GM12878 (cell line): Measurements from ENCODE around the gene TMED1. TPM values are rescaled to one million over a fixed set of nuclear protein-coding genes. Genes with fewer than 3 reads are reported as not detected.

Source experiments
- ATAC-seq: fragments of 200-7000 bp; cut with Tn5 transposase; 3 replicates; pipeline ENCODE4 v1.9.1; 2020; ENCODE audit warnings: mild to moderate bottlenecking, moderate library complexity
- BruUV-seq: library from RNA; stranded (reverse); fragments of 400-500 nt; replicated peaks from 2 replicates; lab custom pipeline; 2021; lab: Mats Ljungman, UMichigan
- CTCF ChIA-PET: fragments of 300-600 bp; sonication (Branson Sonifier 250); formaldehyde crosslinking; extraction: SDS; loops from one replicate; lab custom pipeline; 2021; ENCODE audit warnings: inconsistent platforms; lab: Yijun Ruan, JAX
- POLR2A ChIA-PET: fragments of 350-600 bp; formaldehyde crosslinking; extraction: SDS; loops from one replicate; lab custom pipeline; 2021; ENCODE audit warnings: inconsistent platforms; lab: Charles Lee
- RAD21 ChIA-PET: fragments of 300-600 bp; sonication (Branson Sonifier 250); formaldehyde crosslinking; loops from one replicate; lab custom pipeline; 2023; ENCODE audit warnings: antibody characterized with exemption; ENCODE audit not compliant: unreplicated experiment; lab: Charles Lee
- SMC1A ChIA-PET: fragments of 300-600 bp; sonication (Branson Sonifier 250); formaldehyde crosslinking; loops from one replicate; lab custom pipeline; 2023; ENCODE audit not compliant: unreplicated experiment, uncharacterized antibody; lab: Charles Lee
- DNase-seq: peaks from one replicate; pipeline ENCODE4 v3.0.0-alpha.2; 2011; ENCODE audit warnings: low read depth, low spot score
- FAIRE-seq: peaks from 3 replicates; lab custom pipeline; 2011; peaks lifted over from hg19 to GRCh38; lab: Jason Lieb, UNC
- H2AFZ ChIP-seq: 2 replicates; pipeline ENCODE4 v1.6.0; 2011; ENCODE audit warnings: low read depth, low read length, control low read depth; ENCODE audit not compliant: control insufficient read depth
- H3K27ac ChIP-seq: 2 replicates; pipeline ENCODE4 v1.5.1; 2011; ENCODE audit warnings: control low read depth; ENCODE audit not compliant: control insufficient read depth, insufficient read depth
- H3K27me3 ChIP-seq, 2 experiments: replicated peaks in 1 of 2; 2 replicates each; pipeline versions ENCODE4 v1.6.0 to v1.6.1; 2011; ENCODE audit warnings: low read length in 1 of 2; ENCODE audit not compliant: control insufficient read depth in 2 of 2, insufficient read depth in 2 of 2
- H3K36me3 ChIP-seq, 2 experiments: 2 replicates each; pipeline ENCODE4 v1.5.1; 2011; ENCODE audit warnings: low read length in 1 of 2; ENCODE audit not compliant: control insufficient read depth in 2 of 2, insufficient read depth in 2 of 2
- H3K4me1 ChIP-seq: 2 replicates; pipeline ENCODE4 v1.6.1; 2011; ENCODE audit warnings: mild to moderate bottlenecking, low read length, moderate library complexity, mixed read lengths; ENCODE audit not compliant: control insufficient read depth, insufficient read depth
- H3K4me2 ChIP-seq: 2 replicates; pipeline ENCODE4 v1.6.0; 2011; ENCODE audit warnings: control low read depth; ENCODE audit not compliant: control insufficient read depth, insufficient read depth
- H3K4me3 ChIP-seq: fragments of 200-600 bp; sonication (generic); 2 replicates; pipeline ENCODE4 v1.5.1; 2016
- H3K79me2 ChIP-seq: 2 replicates; pipeline ENCODE4 v1.6.0; 2011; ENCODE audit warnings: low read length; ENCODE audit not compliant: control insufficient read depth, insufficient read depth
- H3K9ac ChIP-seq: 2 replicates; pipeline ENCODE4 v1.8.0; 2011; ENCODE audit warnings: low read length, control low read depth, mixed read lengths; ENCODE audit not compliant: control insufficient read depth, insufficient read depth
- H3K9me3 ChIP-seq: replicated peaks from 3 replicates; pipeline ENCODE4 v1.5.1; 2011; ENCODE audit warnings: mild to moderate bottlenecking, low read length; ENCODE audit not compliant: control insufficient read depth, insufficient read depth
- H4K20me1 ChIP-seq: 2 replicates; pipeline ENCODE4 v1.6.0; 2011; ENCODE audit not compliant: control insufficient read depth, insufficient read depth
- BHLHE40 ChIP-seq, 2 experiments: fragments of 450-650 bp in 1 of 2; IDR thresholded peaks; 2 replicates each; pipeline ENCODE4 v1.6.1; 2011 to 2017; ENCODE audit warnings: low read depth in 2 of 2, borderline replicate concordance in 1 of 2, improper control_type of control experiment in 1 of 2, low read length in 1 of 2, mild to moderate bottlenecking in 1 of 2
- NFYA ChIP-seq: IDR thresholded peaks from 2 replicates; pipeline ENCODE4 v1.6.1; 2011; ENCODE audit warnings: low read depth, mild to moderate bottlenecking, low read length, improper control_type of control experiment, borderline replicate concordance
- PAX5 ChIP-seq: IDR thresholded peaks from 2 replicates; pipeline ENCODE4 v1.6.1; 2011; ENCODE audit warnings: low read depth, low read length, borderline replicate concordance
- SMARCA5 ChIP-seq: fragments of 450-650 bp; IDR thresholded peaks from 2 replicates; pipeline ENCODE4 v1.6.1; 2017; ENCODE audit warnings: mild to moderate bottlenecking
- SREBF2 ChIP-seq: IDR thresholded peaks from 2 replicates; pipeline ENCODE4 v1.6.1; 2012; ENCODE audit warnings: mild to moderate bottlenecking, low read length
- SUZ12 ChIP-seq: fragments of 200-600 bp; sonication (generic); IDR thresholded peaks from one replicate; pipeline ENCODE4 v1.6.1; 2018; ENCODE audit warnings: antibody characterized with exemption, mild to moderate bottlenecking; ENCODE audit not compliant: unreplicated experiment
- WGBS: methylation state at CpG from one replicate; pipeline ENCODE4 v1.1.6; 2016; ENCODE audit warnings: low lambda C conversion rate; ENCODE audit not compliant: insufficient replicate concordance, insufficient coverage; ENCODE audit errors: missing lambda C conversion rate; 5-methylcytosine and 5-hydroxymethylcytosine counted together
- in situ Hi-C: fragments of 300-500 bp; cut with MboI; formaldehyde crosslinking; loops from 9 replicates; pipeline ENCODE4 v1.14.3; 2018; ENCODE audit warnings: mixed read lengths
- intact Hi-C: fragments of 100-400 bp; cut with micrococcal nuclease; formaldehyde crosslinking; loops from one replicate; pipeline ENCODE4 v1.14.2; 2022; ENCODE audit not compliant: unreplicated experiment
- polyA plus RNA-seq, 11 experiments: library from polyadenylated mRNA; depleted of rRNA in 4 of 11; unstranded in 6 of 11; stranded (reverse) in 5 of 11; fragments of >200 nt; fragmentation: Nextera tagmentation in 4 of 11; fragmentation: Illumina TruSeq in 1 of 11; extraction: Ambion mirVana in 4 of 11; extraction: Trizol in 1 of 11; gene quantifications; 1 replicate in 1 of 11; 2 replicates in 10 of 11; pipeline versions ENCODE4 v1.2.1 to v1.2.3, GENCODE V29; 2011 to 2016; ENCODE audit warnings: inconsistent platforms in 2 of 11, missing spikeins in 2 of 11, low read depth in 1 of 11
- total RNA-seq, 4 experiments: library from RNA; depleted of rRNA in 3 of 4; stranded (reverse); fragments of >200 nt in 3 of 4; fragmentation: Illumina TruSeq in 1 of 4; extraction: Trizol in 1 of 4; gene quantifications; 2 replicates each; pipeline versions ENCODE4 v1.2.1 to v1.2.3, GENCODE V29; 2013 to 2021
- TF ChIP-seq, protein P1 (sequence below): fragments of 150-350 bp; IDR thresholded peaks from 2 replicates; pipeline ENCODE4 v1.6.1; 2014; ENCODE audit warnings: mild to moderate bottlenecking, low read depth, low read length
- TF ChIP-seq, protein P2 (sequence below): fragments of 450-650 bp; formaldehyde crosslinking; IDR thresholded peaks from 2 replicates; pipeline ENCODE4 v1.4.0; 2020; ENCODE audit warnings: mild to moderate bottlenecking, moderate library complexity
- TF ChIP-seq, protein P3 (sequence below): IDR thresholded peaks from 2 replicates; pipeline ENCODE4 v1.6.1; 2011; ENCODE audit warnings: mild to moderate bottlenecking, low read depth, low read length, moderate library complexity; ENCODE audit not compliant: insufficient replicate concordance
- TF ChIP-seq, protein P4 (sequence below): fragments of 450-650 bp; IDR thresholded peaks from 2 replicates; pipeline ENCODE4 v1.6.1; 2018; ENCODE audit warnings: borderline replicate concordance, mild to moderate bottlenecking; ENCODE audit not compliant: partially characterized antibody
- TF ChIP-seq, protein P5 (sequence below): fragments of 450-650 bp; IDR thresholded peaks from 2 replicates; pipeline ENCODE4 v1.6.1; 2017; ENCODE audit warnings: mild to moderate bottlenecking, low read depth, inconsistent platforms; ENCODE audit not compliant: poor library complexity, severe bottlenecking

Gene TMED1
- total and polyA plus RNA-seq, 10 of the 15 experiments (the other 5 are each of a cell fraction or from before 2014, with no cell fraction given): 0.60 to 23.1 (median 12.3) TPM

DNA sequence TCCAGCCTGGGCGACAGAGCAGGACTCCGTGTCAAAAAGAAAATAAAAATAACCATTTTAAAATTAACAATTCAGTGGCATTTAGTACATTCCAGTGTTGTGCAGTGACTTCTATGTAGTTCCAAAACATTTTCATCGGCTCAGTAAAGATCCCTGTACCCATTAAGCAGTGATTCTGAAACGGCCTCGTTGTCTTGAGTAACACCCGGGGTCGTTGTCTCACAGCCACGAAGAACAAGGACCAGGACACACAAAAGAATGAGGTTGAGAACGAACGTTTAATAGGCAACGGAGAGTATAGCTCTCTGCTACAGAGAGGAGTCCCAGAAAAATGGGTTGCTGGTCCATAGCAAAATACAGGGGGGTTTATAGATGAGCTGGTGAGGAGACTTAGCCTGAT is 2.4 kb upstream of the TMED1 start:
- H3K4me3 ChIP-seq: no peak overlapping the region
- no peak overlapping the region for H3K9ac ChIP-seq

More for the DNA sequence above, 2.4 kb upstream of the TMED1 start:
- ChIA-PET SMC1A (no interaction called here), POLR2A (no interaction called here), CTCF (interaction anchor here (0.8 to 3.6 kb wide), 6 partner anchors 12 to 138 kb away, joined by 3 to 68 read pairs (median 26); partner anchors contain the start of genes DNM2 and QTRT1), RAD21 (interaction anchor here (1.1 to 1.5 kb wide), 2 partner anchors 20 to 26 kb away, joined by 4 to 5 read pairs; no protein-coding TSS in a partner anchor)
- H3K27me3 ChIP-seq: no peaks in the 10 kb centered on the region
- TF ChIP-seq, protein P1, sequence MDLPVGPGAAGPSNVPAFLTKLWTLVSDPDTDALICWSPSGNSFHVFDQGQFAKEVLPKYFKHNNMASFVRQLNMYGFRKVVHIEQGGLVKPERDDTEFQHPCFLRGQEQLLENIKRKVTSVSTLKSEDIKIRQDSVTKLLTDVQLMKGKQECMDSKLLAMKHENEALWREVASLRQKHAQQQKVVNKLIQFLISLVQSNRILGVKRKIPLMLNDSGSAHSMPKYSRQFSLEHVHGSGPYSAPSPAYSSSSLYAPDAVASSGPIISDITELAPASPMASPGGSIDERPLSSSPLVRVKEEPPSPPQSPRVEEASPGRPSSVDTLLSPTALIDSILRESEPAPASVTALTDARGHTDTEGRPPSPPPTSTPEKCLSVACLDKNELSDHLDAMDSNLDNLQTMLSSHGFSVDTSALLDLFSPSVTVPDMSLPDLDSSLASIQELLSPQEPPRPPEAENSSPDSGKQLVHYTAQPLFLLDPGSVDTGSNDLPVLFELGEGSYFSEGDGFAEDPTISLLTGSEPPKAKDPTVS: no peak
- no peak for TF ChIP-seq PAX5
- TF ChIP-seq SUZ12: no peak
- TF ChIP-seq NFYA: no peak
- TF ChIP-seq, protein P2, sequence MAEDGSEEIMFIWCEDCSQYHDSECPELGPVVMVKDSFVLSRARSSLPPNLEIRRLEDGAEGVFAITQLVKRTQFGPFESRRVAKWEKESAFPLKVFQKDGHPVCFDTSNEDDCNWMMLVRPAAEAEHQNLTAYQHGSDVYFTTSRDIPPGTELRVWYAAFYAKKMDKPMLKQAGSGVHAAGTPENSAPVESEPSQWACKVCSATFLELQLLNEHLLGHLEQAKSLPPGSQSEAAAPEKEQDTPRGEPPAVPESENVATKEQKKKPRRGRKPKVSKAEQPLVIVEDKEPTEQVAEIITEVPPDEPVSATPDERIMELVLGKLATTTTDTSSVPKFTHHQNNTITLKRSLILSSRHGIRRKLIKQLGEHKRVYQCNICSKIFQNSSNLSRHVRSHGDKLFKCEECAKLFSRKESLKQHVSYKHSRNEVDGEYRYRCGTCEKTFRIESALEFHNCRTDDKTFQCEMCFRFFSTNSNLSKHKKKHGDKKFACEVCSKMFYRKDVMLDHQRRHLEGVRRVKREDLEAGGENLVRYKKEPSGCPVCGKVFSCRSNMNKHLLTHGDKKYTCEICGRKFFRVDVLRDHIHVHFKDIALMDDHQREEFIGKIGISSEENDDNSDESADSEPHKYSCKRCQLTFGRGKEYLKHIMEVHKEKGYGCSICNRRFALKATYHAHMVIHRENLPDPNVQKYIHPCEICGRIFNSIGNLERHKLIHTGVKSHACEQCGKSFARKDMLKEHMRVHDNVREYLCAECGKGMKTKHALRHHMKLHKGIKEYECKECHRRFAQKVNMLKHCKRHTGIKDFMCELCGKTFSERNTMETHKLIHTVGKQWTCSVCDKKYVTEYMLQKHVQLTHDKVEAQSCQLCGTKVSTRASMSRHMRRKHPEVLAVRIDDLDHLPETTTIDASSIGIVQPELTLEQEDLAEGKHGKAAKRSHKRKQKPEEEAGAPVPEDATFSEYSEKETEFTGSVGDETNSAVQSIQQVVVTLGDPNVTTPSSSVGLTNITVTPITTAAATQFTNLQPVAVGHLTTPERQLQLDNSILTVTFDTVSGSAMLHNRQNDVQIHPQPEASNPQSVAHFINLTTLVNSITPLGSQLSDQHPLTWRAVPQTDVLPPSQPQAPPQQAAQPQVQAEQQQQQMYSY (CRISPR knock-in tag): no peak
- TF ChIP-seq SREBF2: no peak
- no peak for TF ChIP-seq SMARCA5
- TF ChIP-seq, protein P3, sequence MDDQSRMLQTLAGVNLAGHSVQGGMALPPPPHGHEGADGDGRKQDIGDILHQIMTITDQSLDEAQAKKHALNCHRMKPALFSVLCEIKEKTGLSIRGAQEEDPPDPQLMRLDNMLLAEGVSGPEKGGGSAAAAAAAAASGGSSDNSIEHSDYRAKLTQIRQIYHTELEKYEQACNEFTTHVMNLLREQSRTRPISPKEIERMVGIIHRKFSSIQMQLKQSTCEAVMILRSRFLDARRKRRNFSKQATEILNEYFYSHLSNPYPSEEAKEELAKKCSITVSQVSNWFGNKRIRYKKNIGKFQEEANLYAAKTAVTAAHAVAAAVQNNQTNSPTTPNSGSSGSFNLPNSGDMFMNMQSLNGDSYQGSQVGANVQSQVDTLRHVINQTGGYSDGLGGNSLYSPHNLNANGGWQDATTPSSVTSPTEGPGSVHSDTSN: no peak
- TF ChIP-seq, protein P4, sequence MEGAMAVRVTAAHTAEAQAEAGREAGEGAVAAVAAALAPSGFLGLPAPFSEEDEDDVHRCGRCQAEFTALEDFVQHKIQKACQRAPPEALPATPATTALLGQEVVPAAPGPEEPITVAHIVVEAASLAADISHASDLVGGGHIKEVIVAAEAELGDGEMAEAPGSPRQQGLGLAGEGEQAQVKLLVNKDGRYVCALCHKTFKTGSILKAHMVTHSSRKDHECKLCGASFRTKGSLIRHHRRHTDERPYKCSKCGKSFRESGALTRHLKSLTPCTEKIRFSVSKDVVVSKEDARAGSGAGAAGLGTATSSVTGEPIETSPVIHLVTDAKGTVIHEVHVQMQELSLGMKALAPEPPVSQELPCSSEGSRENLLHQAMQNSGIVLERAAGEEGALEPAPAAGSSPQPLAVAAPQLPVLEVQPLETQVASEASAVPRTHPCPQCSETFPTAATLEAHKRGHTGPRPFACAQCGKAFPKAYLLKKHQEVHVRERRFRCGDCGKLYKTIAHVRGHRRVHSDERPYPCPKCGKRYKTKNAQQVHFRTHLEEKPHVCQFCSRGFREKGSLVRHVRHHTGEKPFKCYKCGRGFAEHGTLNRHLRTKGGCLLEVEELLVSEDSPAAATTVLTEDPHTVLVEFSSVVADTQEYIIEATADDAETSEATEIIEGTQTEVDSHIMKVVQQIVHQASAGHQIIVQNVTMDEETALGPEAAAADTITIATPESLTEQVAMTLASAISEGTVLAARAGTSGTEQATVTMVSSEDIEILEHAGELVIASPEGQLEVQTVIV: no peak
- no peak for TF ChIP-seq BHLHE40 (IDR thresholded peaks at IDR 0.05; ENCODE audit: borderline replicate concordance in 1 of 2, low read depth in 2 of 2, low read length in 1 of 2)
- TF ChIP-seq, protein P5, sequence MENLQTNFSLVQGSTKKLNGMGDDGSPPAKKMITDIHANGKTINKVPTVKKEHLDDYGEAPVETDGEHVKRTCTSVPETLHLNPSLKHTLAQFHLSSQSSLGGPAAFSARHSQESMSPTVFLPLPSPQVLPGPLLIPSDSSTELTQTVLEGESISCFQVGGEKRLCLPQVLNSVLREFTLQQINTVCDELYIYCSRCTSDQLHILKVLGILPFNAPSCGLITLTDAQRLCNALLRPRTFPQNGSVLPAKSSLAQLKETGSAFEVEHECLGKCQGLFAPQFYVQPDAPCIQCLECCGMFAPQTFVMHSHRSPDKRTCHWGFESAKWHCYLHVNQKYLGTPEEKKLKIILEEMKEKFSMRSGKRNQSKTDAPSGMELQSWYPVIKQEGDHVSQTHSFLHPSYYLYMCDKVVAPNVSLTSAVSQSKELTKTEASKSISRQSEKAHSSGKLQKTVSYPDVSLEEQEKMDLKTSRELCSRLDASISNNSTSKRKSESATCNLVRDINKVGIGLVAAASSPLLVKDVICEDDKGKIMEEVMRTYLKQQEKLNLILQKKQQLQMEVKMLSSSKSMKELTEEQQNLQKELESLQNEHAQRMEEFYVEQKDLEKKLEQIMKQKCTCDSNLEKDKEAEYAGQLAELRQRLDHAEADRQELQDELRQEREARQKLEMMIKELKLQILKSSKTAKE: no peak
- WGBS: 78% methylated on average over 11 of the region's 11 CpGs
- ATAC-seq (no peak), FAIRE-seq (no peak), DNase-seq (no peak)
- intact Hi-C loops (no loop called here), in situ Hi-C loops (no loop called here)
- H3K9me3 ChIP-seq: peaks cover 5% of the 10 kb centered on the region; the same call in 2 of the 3 replicates
- H3K79me2 ChIP-seq: no peaks in the 10 kb centered on the region; the same call in 1 of the 2 replicates
- peaks cover 3 to 4% of the 10 kb centered on the region in 2 experiments; a peak in 2 of 4 replicates for H3K36me3 ChIP-seq
- H3K4me2 ChIP-seq: no peak overlapping the region
- BruUV-seq: no TSS peak
- peaks cover 12% of the 10 kb centered on the region for H3K4me1 ChIP-seq
- no peak overlapping the region for H3K27ac ChIP-seq
- H4K20me1 ChIP-seq: peaks cover 3% of the 10 kb centered on the region; the same call in 1 of the 2 replicates
- no peak overlapping the region for H2AFZ ChIP-seq
